IPS DF 6.9 (cell line): ENCODE data around the gene CHD9.

Source experiments
- DNase-seq: peaks from one replicate; pipeline ENCODE4 v3.0.0-alpha.2; 2013; ENCODE audit warnings: low read depth, low spot score
- H3K27ac ChIP-seq: one replicate; pipeline ENCODE4 v1.5.1; 2013; ENCODE audit warnings: low read length, control low read depth
- H3K27me3 ChIP-seq: 2 replicates; pipeline ENCODE4 v1.6.1; 2013; ENCODE audit warnings: mild to moderate bottlenecking, low read length; ENCODE audit not compliant: control insufficient read depth, insufficient read depth
- H3K36me3 ChIP-seq: 2 replicates; pipeline ENCODE4 v1.6.1; 2013; ENCODE audit warnings: low read length; ENCODE audit not compliant: control insufficient read depth, insufficient read depth
- H3K4me1 ChIP-seq: 2 replicates; pipeline ENCODE4 v1.6.1; 2013; ENCODE audit warnings: low read length; ENCODE audit not compliant: control insufficient read depth, insufficient read depth
- H3K4me3 ChIP-seq: 2 replicates; pipeline ENCODE4 v1.5.1; 2013; ENCODE audit warnings: mild to moderate bottlenecking, low read length
- H3K9me3 ChIP-seq: 2 replicates; pipeline ENCODE4 v1.6.1; 2013; ENCODE audit warnings: low read length, inconsistent platforms; ENCODE audit not compliant: control insufficient read depth, insufficient read depth
- WGBS: extraction: QIAGEN DNeasy Blood & Tissue Kit; methylation state at CpG from one replicate; pipeline ENCODE4 v1.1.7; 2013; ENCODE audit warnings: mixed read lengths, missing lambda C conversion rate; ENCODE audit not compliant: insufficient read length, insufficient coverage; 5-methylcytosine and 5-hydroxymethylcytosine counted together

CHD9 gene

DNA sequence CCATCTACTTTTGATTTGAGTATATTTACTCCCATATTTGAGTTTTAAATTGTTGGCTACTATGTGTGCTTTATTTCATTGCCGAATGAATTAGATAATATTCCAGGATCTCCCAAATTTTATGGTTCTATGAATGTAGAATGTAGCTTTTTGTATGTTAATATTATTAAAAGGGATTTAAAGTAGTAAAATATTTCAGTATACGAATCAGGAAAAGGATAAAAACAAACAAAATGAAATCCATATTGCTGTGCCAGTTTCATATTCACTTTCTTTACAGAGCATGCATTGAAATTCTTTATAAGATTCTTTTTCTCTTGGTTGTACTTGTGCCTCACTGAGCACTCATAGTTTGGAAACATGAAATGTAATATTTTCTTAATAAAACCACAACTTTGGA, 155.1 kb downstream of the CHD9 start:
- DNase-seq: no peak
- Histone ChIP-seq H3K4me1 (no peaks in the 10 kb centered on the region), H3K4me3 (no peak overlapping the region; the same call in 1 of the 2 replicates), H3K27me3 (no peaks in the 10 kb centered on the region), H3K27ac (no peak overlapping the region), H3K36me3 (no peaks in the 10 kb centered on the region), H3K9me3 (no peaks in the 10 kb centered on the region)
- 100% methylated on average over 1 of the region's 2 CpGs for WGBS

DNA sequence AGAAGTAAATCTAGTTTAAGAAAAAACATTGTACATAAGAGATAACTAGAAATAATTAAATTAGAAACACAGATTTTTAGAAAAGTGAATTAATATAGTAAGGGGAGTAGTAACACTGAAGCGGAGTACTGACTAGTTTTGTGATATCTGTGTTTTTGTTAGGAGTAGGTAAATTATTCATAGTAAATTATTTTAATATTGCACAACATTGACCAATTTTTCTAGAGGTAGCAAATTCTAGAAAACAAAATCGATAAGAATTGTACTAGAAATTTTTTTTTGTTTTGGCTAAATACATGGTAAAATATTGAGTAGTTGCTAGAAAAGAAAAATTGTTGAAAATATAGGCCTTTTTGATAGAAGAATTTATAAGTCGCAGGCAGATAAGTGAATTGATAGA, 156.5 kb downstream of the CHD9 start:
- Histone ChIP-seq H3K9me3 (no peaks in the 10 kb centered on the region), H3K36me3 (no peaks in the 10 kb centered on the region), H3K4me3 (no peak overlapping the region), H3K27me3 (no peaks in the 10 kb centered on the region), H3K4me1 (no peaks in the 10 kb centered on the region), H3K27ac (no peak overlapping the region)
- 100% methylated on average over 2 of the region's 3 CpGs for WGBS
- DNase-seq: no peak

DNA sequence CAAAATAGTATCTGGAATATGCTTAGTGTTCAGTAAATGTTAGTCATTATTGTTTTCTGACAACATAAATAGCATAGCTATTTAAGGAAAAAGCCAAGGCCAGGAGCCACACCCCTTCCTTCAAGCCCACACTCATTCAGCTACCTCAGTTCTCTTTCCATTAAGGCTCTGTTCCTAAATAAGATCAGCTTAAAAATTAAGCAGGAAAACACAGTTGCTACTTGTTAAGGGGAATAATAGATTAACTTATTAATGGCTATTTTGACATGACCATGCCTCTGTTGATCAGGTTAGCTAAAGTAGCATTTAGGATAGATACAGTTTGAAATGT, 158.1 kb downstream of the CHD9 start:
- no peak for DNase-seq
- H3K4me1 ChIP-seq: no peaks in the 10 kb centered on the region
- no peaks in the 10 kb centered on the region for H3K36me3 ChIP-seq
- no peaks in the 10 kb centered on the region for H3K27me3 ChIP-seq
- no peaks in the 10 kb centered on the region for H3K9me3 ChIP-seq
- no peak overlapping the region for H3K27ac ChIP-seq
- H3K4me3 ChIP-seq: no peak overlapping the region

DNA sequence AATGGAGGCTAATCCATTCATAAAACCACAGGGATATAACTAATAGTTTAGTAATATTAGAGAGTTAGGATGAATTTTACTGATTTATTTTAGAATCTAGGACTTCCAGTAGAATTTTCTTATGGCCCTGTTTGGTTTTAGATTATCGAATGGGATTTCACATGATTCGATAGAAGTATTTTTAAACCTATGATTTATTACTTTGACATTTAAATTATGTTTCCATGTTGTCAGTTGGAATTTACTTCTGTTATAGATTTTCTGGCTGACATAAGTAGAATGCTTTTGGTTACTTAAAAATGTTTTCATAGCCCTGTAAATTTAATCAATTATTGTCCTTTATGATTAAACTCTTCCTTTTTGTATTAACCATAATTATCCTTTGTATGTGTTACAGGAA, 158.8 kb downstream of the CHD9 start:
- H3K27me3 ChIP-seq: no peaks in the 10 kb centered on the region
- no peaks in the 10 kb centered on the region for H3K4me1 ChIP-seq
- H3K36me3 ChIP-seq: no peaks in the 10 kb centered on the region
- no peaks in the 10 kb centered on the region for H3K9me3 ChIP-seq
- H3K27ac ChIP-seq: no peak overlapping the region
- no CpG with 5 or more reads among the region's 2 CpGs for WGBS
- no peak overlapping the region for H3K4me3 ChIP-seq
- no peak for DNase-seq

DNA sequence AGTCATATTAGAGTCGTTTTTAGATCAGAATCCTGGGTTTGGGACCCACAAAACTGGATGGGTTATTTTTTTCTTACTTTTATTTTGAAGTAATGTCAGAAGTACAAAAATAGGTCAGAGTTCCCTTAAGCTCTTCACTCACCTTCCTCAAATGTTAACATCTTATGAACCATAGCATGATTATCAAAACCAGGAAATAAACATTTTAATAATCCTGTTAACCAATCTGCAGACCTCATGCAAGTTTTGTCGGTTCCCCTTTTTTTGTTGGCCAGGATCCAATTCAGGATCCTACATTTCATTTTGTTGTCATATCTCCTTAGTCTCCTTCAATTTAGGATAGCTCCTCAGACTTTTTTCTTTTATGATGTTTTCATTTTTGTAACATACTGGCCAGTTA, 162.0 kb downstream of the CHD9 start:
- H3K27me3 ChIP-seq: no peaks in the 10 kb centered on the region
- no CpG with 5 or more reads among the region's 2 CpGs for WGBS
- no peaks in the 10 kb centered on the region for H3K4me1 ChIP-seq
- no peaks in the 10 kb centered on the region for H3K36me3 ChIP-seq
- H3K27ac ChIP-seq: no peak overlapping the region
- H3K4me3 ChIP-seq: no peak overlapping the region
- H3K9me3 ChIP-seq: no peaks in the 10 kb centered on the region
- DNase-seq: no peak

DNA sequence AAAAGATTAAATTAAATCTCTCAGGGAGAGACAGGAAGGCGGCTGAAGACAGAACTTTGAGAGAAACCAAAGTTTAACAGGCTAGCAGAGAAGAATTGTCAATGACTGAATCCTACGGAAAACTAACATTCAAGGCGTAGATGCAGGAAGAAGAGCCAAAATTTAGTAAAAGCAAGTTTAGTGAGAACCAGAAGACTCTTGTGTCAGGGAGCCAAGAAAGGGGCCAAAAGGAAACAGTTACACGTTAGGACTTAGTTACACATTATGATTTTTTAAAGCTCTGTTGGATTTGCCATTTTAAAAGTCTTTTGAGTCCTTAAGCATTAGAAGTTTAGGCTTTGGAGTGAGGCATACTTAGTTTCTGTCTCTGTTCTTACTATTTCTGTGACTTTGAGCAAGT, 164.6 kb downstream of the CHD9 start:
- Histone ChIP-seq H3K27me3 (no peaks in the 10 kb centered on the region), H3K27ac (no peak overlapping the region), H3K36me3 (no peaks in the 10 kb centered on the region), H3K4me1 (no peaks in the 10 kb centered on the region), H3K9me3 (no peaks in the 10 kb centered on the region), H3K4me3 (no peak overlapping the region)
- no peak for DNase-seq
- no CpG with 5 or more reads among the region's 4 CpGs for WGBS

DNA sequence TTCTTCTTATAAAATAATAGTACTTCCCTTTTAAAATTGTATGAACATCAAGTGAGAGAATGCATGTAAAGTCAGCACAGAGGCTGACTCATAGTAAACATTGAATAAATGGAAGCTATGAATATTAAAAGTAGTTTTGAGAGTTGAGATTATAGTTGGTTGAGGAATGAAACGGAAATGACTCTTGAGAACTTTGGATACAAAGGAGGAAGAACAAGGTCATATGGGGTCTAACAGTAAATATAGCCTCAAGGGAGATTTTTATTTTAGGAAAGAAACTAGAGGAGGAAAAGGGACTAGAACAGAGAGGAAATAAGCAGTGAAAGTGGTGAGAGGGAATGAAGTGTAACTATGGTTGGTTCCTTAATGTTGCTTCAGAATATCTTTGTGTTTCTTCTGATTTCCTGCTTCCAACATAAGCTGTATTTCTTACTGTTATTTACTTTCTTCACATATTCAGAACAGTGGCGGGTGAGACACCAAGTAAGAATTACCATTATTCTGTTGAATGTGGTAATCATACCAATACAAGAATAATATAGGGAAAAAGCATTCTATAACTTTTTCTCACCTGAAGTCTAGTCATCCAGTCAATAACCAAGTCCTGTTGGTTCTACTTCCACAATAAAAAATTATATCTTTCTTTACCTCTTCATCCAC, 165.1 kb downstream of the CHD9 start:
- no peaks in the 10 kb centered on the region for H3K27me3 ChIP-seq
- no peak for DNase-seq
- H3K27ac ChIP-seq: no peak overlapping the region
- no peaks in the 10 kb centered on the region for H3K4me1 ChIP-seq
- no peaks in the 10 kb centered on the region for H3K36me3 ChIP-seq
- no peak overlapping the region for H3K4me3 ChIP-seq
- no peaks in the 10 kb centered on the region for H3K9me3 ChIP-seq
- WGBS: 100% methylated on average over 1 of the region's 2 CpGs

DNA sequence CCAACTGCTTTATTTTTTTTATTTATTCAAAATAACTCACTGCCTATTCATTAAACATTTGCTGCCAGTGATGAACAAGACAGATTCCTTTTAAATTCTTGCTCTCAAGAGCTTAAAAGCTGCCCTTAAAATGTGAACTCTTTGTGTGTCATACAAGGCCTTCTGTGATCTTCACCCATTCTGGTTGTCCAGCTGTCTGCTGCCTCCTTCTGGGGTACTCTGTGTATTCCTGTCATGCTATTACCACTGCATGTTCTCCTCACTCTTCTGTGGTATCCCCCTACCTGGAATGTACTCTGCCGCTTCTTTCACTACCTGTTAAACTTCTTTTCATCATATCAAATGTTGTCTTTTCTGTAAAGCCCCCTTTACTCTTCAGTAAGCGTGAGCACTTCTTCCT, 165.8 kb downstream of the CHD9 start:
- no CpG with 5 or more reads among the region's 2 CpGs for WGBS
- Histone ChIP-seq H3K4me3 (no peak overlapping the region), H3K27ac (no peak overlapping the region), H3K27me3 (no peaks in the 10 kb centered on the region), H3K4me1 (no peaks in the 10 kb centered on the region), H3K9me3 (no peaks in the 10 kb centered on the region), H3K36me3 (no peaks in the 10 kb centered on the region)
- no peak for DNase-seq

DNA sequence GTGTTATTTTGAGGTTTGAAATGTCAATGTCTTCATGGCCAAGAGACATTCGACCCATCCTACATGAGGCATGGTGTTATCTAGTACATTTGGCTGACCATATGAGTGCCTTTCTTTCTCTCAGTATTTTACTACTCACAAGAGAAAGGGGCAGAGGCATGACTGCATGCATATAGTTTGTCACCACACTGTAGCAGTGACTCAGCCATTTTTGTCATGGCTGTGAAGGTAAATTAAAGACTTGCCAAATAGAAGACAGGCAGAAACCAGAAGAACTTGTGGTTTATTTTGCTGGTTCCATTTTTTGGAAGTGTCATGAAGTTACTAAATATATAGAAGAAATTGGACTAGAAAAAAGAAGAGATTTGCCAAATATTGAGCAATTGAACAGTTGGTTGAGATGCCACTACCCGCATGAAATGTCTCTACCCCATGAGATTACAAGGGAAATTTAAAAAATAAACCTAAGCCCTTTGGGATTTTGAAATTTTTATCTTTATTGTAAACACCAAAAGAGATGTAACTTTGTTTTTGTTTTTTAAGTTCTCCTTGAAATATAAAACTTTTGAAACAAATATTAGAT, 170.3 kb downstream of the CHD9 start:
- H3K4me3 ChIP-seq: no peak overlapping the region
- no peaks in the 10 kb centered on the region for H3K27me3 ChIP-seq
- no CpG with 5 or more reads among the region's 2 CpGs for WGBS
- no peaks in the 10 kb centered on the region for H3K9me3 ChIP-seq
- no peak overlapping the region for H3K27ac ChIP-seq
- DNase-seq: no peak
- no peaks in the 10 kb centered on the region for H3K4me1 ChIP-seq
- no peaks in the 10 kb centered on the region for H3K36me3 ChIP-seq

DNA sequence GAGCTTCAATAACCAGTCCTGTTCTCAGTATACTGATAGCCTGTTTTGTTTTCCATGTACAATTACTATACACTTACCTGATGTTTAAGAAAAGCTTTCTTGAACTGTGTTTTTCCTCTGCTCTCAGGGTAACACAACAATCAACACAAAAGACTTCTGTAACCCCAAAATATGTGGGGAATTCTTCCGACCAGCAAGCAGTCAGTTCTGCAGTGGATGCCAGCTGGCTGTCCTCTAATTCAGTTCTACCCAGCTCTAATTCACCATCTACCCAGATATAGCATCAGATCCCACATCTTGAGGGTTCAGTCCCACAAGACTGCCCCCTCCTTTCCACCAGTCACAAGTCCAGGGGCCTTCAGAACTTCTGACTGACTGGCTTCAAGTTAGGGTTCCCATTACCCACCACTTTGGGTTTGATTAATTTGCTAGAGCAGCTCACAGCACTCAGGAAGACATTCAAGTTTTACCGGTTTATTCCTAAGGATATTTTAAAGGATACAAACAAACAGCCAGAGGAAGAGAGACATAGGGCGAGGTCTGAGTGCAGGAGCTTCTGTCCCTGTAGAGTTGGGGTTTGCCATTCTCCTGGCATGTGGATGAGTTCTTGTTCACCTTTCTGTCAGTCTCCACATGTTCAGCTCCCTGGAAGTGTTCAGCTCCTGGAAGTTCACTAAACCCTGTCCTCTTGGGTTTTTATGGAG, 178.2 kb downstream of the CHD9 start:
- Histone ChIP-seq H3K27me3 (no peaks in the 10 kb centered on the region), H3K4me1 (no peaks in the 10 kb centered on the region), H3K27ac (no peak overlapping the region), H3K9me3 (no peaks in the 10 kb centered on the region), H3K36me3 (no peaks in the 10 kb centered on the region; the same call in 1 of the 2 replicates), H3K4me3 (no peak overlapping the region)
- no CpG with 5 or more reads among the region's 3 CpGs for WGBS
- DNase-seq: no peak

DNA sequence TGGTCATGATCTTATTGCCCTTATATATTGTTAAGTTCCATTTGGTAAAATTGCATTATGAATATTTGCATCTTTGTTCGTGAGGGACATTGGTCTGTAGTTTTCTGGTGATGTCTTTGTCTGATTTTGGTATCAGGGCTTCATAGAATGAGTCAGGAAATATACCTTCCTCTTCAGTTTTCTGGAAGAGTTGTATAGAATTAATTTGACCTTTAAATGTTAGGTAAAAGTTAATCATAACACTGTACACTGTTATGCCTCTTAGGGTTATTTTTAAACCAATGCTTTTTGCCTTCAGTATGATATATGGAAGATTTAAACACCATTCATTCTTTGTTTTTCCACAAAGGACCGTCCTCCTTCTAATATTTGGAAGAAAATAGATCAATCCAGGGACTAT, 180.0 kb downstream of the CHD9 start:
- WGBS: no CpG with 5 or more reads among the region's 2 CpGs
- no peaks in the 10 kb centered on the region; the same call in 1 of the 2 replicates for H3K36me3 ChIP-seq
- H3K4me3 ChIP-seq: no peak overlapping the region

More for the DNA sequence above, 180.0 kb downstream of the CHD9 start:
- Histone ChIP-seq H3K4me1 (no peaks in the 10 kb centered on the region), H3K27me3 (no peaks in the 10 kb centered on the region), H3K27ac (no peak overlapping the region), H3K9me3 (no peaks in the 10 kb centered on the region)
- no peak for DNase-seq
